HepG2 (cell line): ENCODE measurements around the gene GNL1. TPM values are rescaled to one million over a fixed set of nuclear protein-coding genes. Genes with fewer than 3 reads are reported as not detected.

ENCODE experiments used
- CCDC6 ChIP-seq: sonication (generic); formaldehyde crosslinking; IDR thresholded peaks from 2 replicates; pipeline ENCODE4 v1.8.1; 2022; ENCODE audit warnings: mild to moderate bottlenecking, missing genetic modification reagents, moderate library complexity
- FOXA1 ChIP-seq, 2 experiments: fragments of 450-650 bp in 1 of 2; sonication (generic) in 1 of 2; formaldehyde crosslinking in 1 of 2; IDR thresholded peaks; 2 replicates each; pipeline versions ENCODE4 v1.4.0 to v1.6.1; 2016 to 2020; ENCODE audit warnings: missing genetic modification reagents in 1 of 2
- FOXK1 ChIP-seq: sonication (generic); formaldehyde crosslinking; IDR thresholded peaks from 2 replicates; pipeline ENCODE4 v1.4.0; 2020; ENCODE audit warnings: low read depth, missing genetic modification reagents, borderline replicate concordance
- HNRNPUL1 ChIP-seq: fragments of 200-400 bp; formaldehyde crosslinking; IDR thresholded peaks from 2 replicates; pipeline ENCODE4 v1.6.1; 2017; ENCODE audit warnings: low read depth, mild to moderate bottlenecking, low read length, moderate library complexity
- KAT7 ChIP-seq: IDR thresholded peaks from 2 replicates; pipeline ENCODE4 v1.6.1; 2018; ENCODE audit warnings: borderline replicate concordance, missing compliant biosample characterization
- KDM5A ChIP-seq: fragments of 200-600 bp; sonication (generic); IDR thresholded peaks from 2 replicates; pipeline ENCODE4 v1.7.0; 2018; ENCODE audit warnings: antibody characterized with exemption, mild to moderate bottlenecking, low read length, borderline replicate concordance
- LBX2 ChIP-seq: sonication (generic); formaldehyde crosslinking; IDR thresholded peaks from 2 replicates; pipeline ENCODE4 v1.5.0; 2020; ENCODE audit warnings: missing genetic modification reagents, mild to moderate bottlenecking, borderline replicate concordance
- MEIS2 ChIP-seq: sonication (generic); formaldehyde crosslinking; IDR thresholded peaks from 2 replicates; pipeline ENCODE4 v1.9.0; 2021; ENCODE audit warnings: mild to moderate bottlenecking, missing genetic modification reagents
- MNT ChIP-seq: fragments of 450-650 bp; IDR thresholded peaks from 2 replicates; pipeline ENCODE4 v1.6.1; 2016
- MYNN ChIP-seq: sonication (generic); formaldehyde crosslinking; IDR thresholded peaks from 2 replicates; pipeline ENCODE4 v1.4.0; 2020; ENCODE audit warnings: mild to moderate bottlenecking, low read depth, missing genetic modification reagents
- POGK ChIP-seq: sonication (generic); formaldehyde crosslinking; conservative IDR thresholded peaks from 2 replicates; pipeline ENCODE4 v1.8.0; 2022; ENCODE audit warnings: mild to moderate bottlenecking, moderate library complexity, missing genetic modification reagents
- TCF12 ChIP-seq, 2 experiments: fragments of 450-650 bp in 1 of 2; sonication (generic) in 1 of 2; formaldehyde crosslinking in 1 of 2; IDR thresholded peaks; 2 replicates each; pipeline versions ENCODE4 v1.6.1 to v1.8.0; 2017 to 2022; ENCODE audit warnings: antibody characterized with exemption in 1 of 2, mild to moderate bottlenecking in 1 of 2, missing genetic modification reagents in 1 of 2, moderate library complexity in 1 of 2
- ZBED4 ChIP-seq: sonication (generic); formaldehyde crosslinking; IDR thresholded peaks from 2 replicates; pipeline ENCODE4 v1.4.0; 2020; ENCODE audit warnings: missing genetic modification reagents, borderline replicate concordance
- ZBTB39 ChIP-seq: sonication (generic); formaldehyde crosslinking; IDR thresholded peaks from 2 replicates; pipeline ENCODE4 v1.5.0; 2020; ENCODE audit warnings: missing genetic modification reagents
- ZFP37 ChIP-seq: sonication (generic); formaldehyde crosslinking; IDR thresholded peaks from 2 replicates; pipeline ENCODE4 v1.4.0; 2020; ENCODE audit warnings: missing genetic modification reagents, borderline replicate concordance
- ZNF746 ChIP-seq: sonication (generic); formaldehyde crosslinking; IDR thresholded peaks from 2 replicates; pipeline ENCODE4 v1.8.0; 2022; ENCODE audit warnings: mild to moderate bottlenecking, missing genetic modification reagents
- ZNF878 ChIP-seq: sonication (generic); formaldehyde crosslinking; IDR thresholded peaks from 2 replicates; pipeline ENCODE4 v1.8.1; 2023; ENCODE audit warnings: mild to moderate bottlenecking, missing genetic modification reagents, moderate library complexity
- polyA plus RNA-seq, 8 experiments: library from polyadenylated mRNA; depleted of rRNA in 3 of 8; stranded (reverse) in 7 of 8; unstranded in 1 of 8; fragments of >200 nt; fragmentation: Illumina TruSeq in 4 of 8; extraction: Trizol in 4 of 8; gene quantifications; 2 replicates each; pipeline versions ENCODE4 v1.2.1 to v1.2.3, GENCODE V29; 2011 to 2016; ENCODE audit warnings: low read depth in 4 of 8, missing spikeins in 1 of 8, mixed read lengths in 1 of 8; ENCODE audit not compliant: insufficient read depth in 1 of 8
- total RNA-seq, 5 experiments: library from RNA; depleted of rRNA; stranded (reverse); fragments of >200 nt; fragmentation: Illumina TruSeq; extraction: Trizol; gene quantifications; 2 replicates each; pipeline ENCODE4 v1.2.3, GENCODE V29; 2016; ENCODE audit warnings: low read depth in 1 of 5

GNL1 gene
- total and polyA plus RNA-seq, 2 of the 13 experiments (the other 11 are each of a cell fraction or from before 2014, with no cell fraction given): 35.0 to 55.6 TPM

- TF ChIP-seq HNRNPUL1 (no peak), ZBTB39 (CRISPR knock-in tag) (no peak), POGK (CRISPR knock-in tag) (peak; percentile 39; the same call in 1 of the 2 replicates), TCF12 (IDR thresholded peaks at IDR 0.05) (no peak), TCF12 (CRISPR knock-in tag; IDR thresholded peaks at IDR 0.05) (peak; percentile 43; the same call in 1 of the 2 replicates), KAT7 (peak; percentile 60; the same call in 1 of the 2 replicates), FOXA1 (IDR thresholded peaks at IDR 0.05) (no peak), FOXA1 (CRISPR knock-in tag; IDR thresholded peaks at IDR 0.05) (peak; percentile 72), FOXK1 (CRISPR knock-in tag) (peak; percentile 93), ZNF878 (CRISPR knock-in tag) (peak; percentile 84; the same call in 1 of the 2 replicates), MNT (no peak), ZBED4 (peak; percentile 29; the same call in 1 of the 2 replicates), MYNN (CRISPR knock-in tag) (peak; percentile 89; the same call in 1 of the 2 replicates), ZFP37 (CRISPR knock-in tag) (peak; percentile 38; the same call in 1 of the 2 replicates), LBX2 (CRISPR knock-in tag) (no peak), MEIS2 (CRISPR knock-in tag) (no peak; the same call in 1 of the 2 replicates), KDM5A (no peak; the same call in 1 of the 2 replicates), CCDC6 (CRISPR knock-in tag) (peak; percentile 71; the same call in 1 of the 2 replicates), ZNF746 (peak; percentile 57; the same call in 1 of the 2 replicates)
Observed at GRCh38 chr6:30515944-30516753, 40.1 kb downstream of the GNL1 start (continued).
